LHCN-M2 (cell line): ENCODE measurements around the gene PDGFRB. TPM values are rescaled to one million over a fixed set of nuclear protein-coding genes. Genes with fewer than 3 reads are reported as not detected.
A peak's percentile ranks its signal among the peaks of the same experiment; 100 is the strongest.

Experiments
- DNase-seq: peaks from one replicate; pipeline ENCODE4 v3.0.0-alpha.2; 2012; ENCODE audit warnings: low read depth
- total RNA-seq: library from RNA; depleted of rRNA; stranded (reverse); fragments of >200 nt; gene quantifications from 2 replicates; pipeline ENCODE4 v1.2.3, GENCODE V29; 2014; rRNA removed

The PDGFRB gene
- total RNA-seq, 1 experiment from 2014 or later = 7.9 TPM

DNA sequence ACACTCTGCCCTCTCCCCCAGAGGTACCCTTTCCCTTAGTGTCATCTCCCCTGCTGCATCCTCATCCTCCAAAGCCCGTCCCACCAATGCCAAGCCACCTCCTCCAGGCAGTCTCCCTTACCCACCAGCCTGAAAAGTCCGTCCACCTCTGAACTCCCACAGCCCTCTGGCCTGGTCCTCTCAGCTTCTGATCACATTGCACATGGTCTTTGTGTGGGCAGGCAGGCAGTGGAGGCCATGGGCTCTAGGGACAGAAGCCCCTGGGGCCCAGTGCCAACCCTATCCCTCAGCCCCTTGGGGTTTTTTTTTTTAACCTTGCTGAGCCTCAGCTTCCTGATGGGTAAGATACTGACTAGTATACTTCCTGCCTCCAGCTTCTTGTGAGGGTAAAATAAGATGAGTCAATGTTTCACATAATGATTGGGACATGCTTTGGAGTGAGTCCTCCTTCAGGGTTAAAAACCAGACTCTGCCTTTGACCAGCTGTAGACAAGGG is 88.7 kb downstream of the PDGFRB start:
- DNase-seq = peak; percentile 80

DNA sequence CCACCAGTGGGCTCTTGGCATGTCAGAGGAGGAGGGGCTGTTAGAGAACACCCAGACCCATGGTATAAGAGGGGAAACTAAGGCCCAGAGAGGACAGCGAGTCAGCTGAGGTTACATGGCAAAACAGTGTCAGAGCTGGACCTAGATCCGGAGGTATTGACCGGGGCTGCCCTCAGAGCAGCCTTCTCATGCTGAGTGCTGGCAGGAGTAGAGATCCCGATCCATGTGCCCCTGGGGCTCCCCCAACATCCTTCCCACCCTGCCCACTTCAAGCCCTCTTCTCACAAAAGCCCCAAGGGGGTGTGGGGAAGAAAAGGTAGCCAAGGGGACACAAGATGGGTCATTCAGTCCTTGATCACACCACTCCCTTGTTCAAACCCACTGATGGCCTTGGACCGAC is 89.2 kb downstream of the PDGFRB start:
- no peak for DNase-seq

- peak; percentile 66 for DNase-seq
Observed at GRCh38 chr5:150065886-150066285, 89.8 kb downstream of the PDGFRB start.

- peak; percentile 88 for DNase-seq
Observed at GRCh38 chr5:150065346-150065745, 90.3 kb downstream of the PDGFRB start.

DNA sequence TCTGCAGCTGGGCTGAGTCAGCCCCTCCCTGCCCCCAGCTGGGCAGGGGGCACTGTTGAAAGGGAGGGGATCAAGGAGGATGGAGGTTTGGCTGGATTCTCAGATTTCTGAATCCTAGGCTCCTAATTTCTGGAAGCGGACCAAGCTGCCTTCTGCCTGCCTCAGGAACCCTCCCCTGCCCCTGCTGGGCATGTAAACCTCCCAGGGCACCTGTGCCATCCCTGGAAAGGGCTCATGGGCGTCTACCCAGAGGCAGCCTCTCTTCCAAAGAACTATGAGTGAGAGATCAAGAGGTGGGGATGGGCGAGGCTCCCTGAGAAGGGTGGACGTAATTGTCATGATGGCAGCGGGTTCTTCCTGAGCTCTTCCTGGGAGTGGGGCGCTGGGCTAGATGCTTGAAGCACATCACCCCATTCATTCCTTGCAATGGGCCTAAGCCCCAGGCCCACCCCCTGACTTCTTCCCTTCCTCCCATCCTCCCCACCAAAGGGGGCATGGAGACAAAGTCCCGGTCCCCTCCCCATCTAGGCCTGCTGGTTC is 90.9 kb downstream of the PDGFRB start:
- no peak for DNase-seq

Other genes starting within 250 kb of the PDGFRB start
- gene PDE6A, start 211.1 kb downstream of the PDGFRB start, total RNA-seq = 0.58 and 1.1 TPM in 2 replicates
- gene SLC26A2, start 195.1 kb downstream of the PDGFRB start, total RNA-seq = 36.2 and 36.3 TPM in 2 replicates
- gene TIGD6, start 155.2 kb downstream of the PDGFRB start, total RNA-seq = 5.6 and 6.9 TPM in 2 replicates
- 49.6 and 57.9 TPM in 2 replicates for gene HMGXB3, start 155.1 kb downstream of the PDGFRB start, total RNA-seq
- gene CSF1R, start 69.3 kb downstream of the PDGFRB start, total RNA-seq = 0.40 and 1.4 TPM in 2 replicates
- gene CDX1, start 10.9 kb upstream of the PDGFRB start, total RNA-seq = not detected in 2 replicates
- not detected in 2 replicates for gene SLC6A7, start 34.2 kb upstream of the PDGFRB start, total RNA-seq
- 0.13 and 2.1 TPM in 2 replicates for gene CAMK2A, start 133.9 kb upstream of the PDGFRB start, total RNA-seq
- 6.2 and 11.0 TPM in 2 replicates for gene ARSI, start 147.1 kb upstream of the PDGFRB start, total RNA-seq
- 40.1 and 42.3 TPM in 2 replicates for gene TCOF1, start 201.9 kb upstream of the PDGFRB start, total RNA-seq